GM12892 (cell line): ENCODE results near the gene NUP37.

Experiments
- POLR2A ChIP-seq: IDR thresholded peaks from 2 replicates; pipeline ENCODE4 v1.6.1; 2011; ENCODE audit warnings: low read depth, low read length, control low read depth
- POLR2AphosphoS5 ChIP-seq: IDR thresholded peaks from 2 replicates; pipeline ENCODE4 v1.6.1; 2011; ENCODE audit warnings: low read depth, low read length, control low read depth

- TF ChIP-seq POLR2AphosphoS5 (no peak), POLR2A (no peak)
Observed at GRCh38 chr12:102051431-102051965, 68.4 kb downstream of the NUP37 start.
